ENCODE measurements around the gene CASP5.

CASP5 gene

DNA sequence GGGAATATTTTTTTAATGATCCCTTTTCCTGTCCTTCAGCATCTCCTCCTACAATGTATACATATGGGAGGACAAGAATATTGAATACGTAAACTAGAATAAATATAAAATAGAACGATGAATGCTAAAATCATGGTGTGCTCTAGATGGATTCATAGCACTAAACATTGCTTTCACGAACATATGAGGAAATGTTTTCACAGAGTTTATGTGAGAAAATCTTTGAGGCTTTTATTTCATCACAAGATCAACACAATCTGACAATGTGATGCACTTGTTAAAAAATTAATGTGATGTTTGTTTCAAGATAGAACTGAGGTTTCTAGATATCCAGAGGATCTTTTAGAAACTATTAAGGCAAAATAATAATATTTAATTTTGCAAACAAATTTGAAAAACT is 19.2 kb upstream of the CASP5 start (continued):
- TF ChIP-seq ZNF140 (tag by site-specific recombination; IDR thresholded peaks at IDR 0.05) (no peak), ZNF560 (tag by site-specific recombination; IDR thresholded peaks at IDR 0.05; ENCODE audit: borderline replicate concordance) (no peak)

DNA sequence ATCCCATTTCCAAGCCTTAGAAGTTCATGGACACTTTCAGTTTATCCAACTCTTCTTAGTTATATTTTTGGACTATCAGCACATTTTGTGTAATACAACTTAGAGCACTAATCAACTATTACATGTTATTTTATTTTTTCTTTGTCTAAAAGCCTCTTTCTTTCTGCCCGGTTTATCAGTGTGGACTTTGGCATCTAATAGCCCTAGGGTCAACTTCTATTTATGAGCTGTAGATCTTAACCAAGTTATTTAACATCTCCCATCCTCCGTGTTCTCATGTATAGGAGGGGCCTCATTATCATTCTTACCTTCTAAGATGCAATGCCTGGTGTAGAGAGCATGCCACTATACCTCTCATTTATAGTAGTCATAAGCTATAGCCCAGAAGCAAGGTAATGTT is 17.7 kb upstream of the CASP5 start:
- Histone ChIP-seq H3K4me1 (ENCODE audit: control insufficient read depth, insufficient read depth, low read length) (no peaks in the 10 kb centered on the region), H3K27ac (ENCODE audit: extremely low read depth, low read depth, low read length) (no peak overlapping the region), H3K9me3 (ENCODE audit: control insufficient read depth, insufficient read depth, low read depth, low read length) (no peaks in the 10 kb centered on the region), H3K4me3 (ENCODE audit: low read depth, low read length) (no peak overlapping the region), H3K36me3 (ENCODE audit: control insufficient read depth in 2 of 2, insufficient read depth in 1 of 2, low read length in 2 of 2) (no peaks in the 10 kb centered on the region)
- TF ChIP-seq TRIM28 (IDR thresholded peaks at IDR 0.05; ENCODE audit: borderline replicate concordance, low read length) (no peak), OVOL3 (tag by site-specific recombination; IDR thresholded peaks at IDR 0.05) (no peak), ZNF239 (tag by site-specific recombination; IDR thresholded peaks at IDR 0.05) (no peak), HOXD13 (CRISPR knock-in tag; IDR thresholded peaks at IDR 0.05; ENCODE audit: borderline replicate concordance) (no peak), KLF9 (tag by site-specific recombination; IDR thresholded peaks at IDR 0.05; ENCODE audit: low read depth) (no peak)
- TF ChIP-seq, protein P1, sequence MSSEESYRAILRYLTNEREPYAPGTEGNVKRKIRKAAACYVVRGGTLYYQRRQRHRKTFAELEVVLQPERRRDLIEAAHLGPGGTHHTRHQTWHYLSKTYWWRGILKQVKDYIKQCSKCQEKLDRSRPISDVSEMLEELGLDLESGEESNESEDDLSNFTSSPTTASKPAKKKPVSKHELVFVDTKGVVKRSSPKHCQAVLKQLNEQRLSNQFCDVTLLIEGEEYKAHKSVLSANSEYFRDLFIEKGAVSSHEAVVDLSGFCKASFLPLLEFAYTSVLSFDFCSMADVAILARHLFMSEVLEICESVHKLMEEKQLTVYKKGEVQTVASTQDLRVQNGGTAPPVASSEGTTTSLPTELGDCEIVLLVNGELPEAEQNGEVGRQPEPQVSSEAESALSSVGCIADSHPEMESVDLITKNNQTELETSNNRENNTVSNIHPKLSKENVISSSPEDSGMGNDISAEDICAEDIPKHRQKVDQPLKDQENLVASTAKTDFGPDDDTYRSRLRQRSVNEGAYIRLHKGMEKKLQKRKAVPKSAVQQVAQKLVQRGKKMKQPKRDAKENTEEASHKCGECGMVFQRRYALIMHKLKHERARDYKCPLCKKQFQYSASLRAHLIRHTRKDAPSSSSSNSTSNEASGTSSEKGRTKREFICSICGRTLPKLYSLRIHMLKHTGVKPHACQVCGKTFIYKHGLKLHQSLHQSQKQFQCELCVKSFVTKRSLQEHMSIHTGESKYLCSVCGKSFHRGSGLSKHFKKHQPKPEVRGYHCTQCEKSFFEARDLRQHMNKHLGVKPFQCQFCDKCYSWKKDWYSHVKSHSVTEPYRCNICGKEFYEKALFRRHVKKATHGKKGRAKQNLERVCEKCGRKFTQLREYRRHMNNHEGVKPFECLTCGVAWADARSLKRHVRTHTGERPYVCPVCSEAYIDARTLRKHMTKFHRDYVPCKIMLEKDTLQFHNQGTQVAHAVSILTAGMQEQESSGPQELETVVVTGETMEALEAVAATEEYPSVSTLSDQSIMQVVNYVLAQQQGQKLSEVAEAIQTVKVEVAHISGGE (tag by site-specific recombination; conservative IDR thresholded peaks at IDR 0.05; ENCODE audit: low read depth), result no peak
- TF ChIP-seq, protein P2, sequence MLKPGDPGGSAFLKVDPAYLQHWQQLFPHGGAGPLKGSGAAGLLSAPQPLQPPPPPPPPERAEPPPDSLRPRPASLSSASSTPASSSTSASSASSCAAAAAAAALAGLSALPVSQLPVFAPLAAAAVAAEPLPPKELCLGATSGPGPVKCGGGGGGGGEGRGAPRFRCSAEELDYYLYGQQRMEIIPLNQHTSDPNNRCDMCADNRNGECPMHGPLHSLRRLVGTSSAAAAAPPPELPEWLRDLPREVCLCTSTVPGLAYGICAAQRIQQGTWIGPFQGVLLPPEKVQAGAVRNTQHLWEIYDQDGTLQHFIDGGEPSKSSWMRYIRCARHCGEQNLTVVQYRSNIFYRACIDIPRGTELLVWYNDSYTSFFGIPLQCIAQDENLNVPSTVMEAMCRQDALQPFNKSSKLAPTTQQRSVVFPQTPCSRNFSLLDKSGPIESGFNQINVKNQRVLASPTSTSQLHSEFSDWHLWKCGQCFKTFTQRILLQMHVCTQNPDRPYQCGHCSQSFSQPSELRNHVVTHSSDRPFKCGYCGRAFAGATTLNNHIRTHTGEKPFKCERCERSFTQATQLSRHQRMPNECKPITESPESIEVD (tag by site-specific recombination; IDR thresholded peaks at IDR 0.05), result no peak
- TF ChIP-seq, protein P3, sequence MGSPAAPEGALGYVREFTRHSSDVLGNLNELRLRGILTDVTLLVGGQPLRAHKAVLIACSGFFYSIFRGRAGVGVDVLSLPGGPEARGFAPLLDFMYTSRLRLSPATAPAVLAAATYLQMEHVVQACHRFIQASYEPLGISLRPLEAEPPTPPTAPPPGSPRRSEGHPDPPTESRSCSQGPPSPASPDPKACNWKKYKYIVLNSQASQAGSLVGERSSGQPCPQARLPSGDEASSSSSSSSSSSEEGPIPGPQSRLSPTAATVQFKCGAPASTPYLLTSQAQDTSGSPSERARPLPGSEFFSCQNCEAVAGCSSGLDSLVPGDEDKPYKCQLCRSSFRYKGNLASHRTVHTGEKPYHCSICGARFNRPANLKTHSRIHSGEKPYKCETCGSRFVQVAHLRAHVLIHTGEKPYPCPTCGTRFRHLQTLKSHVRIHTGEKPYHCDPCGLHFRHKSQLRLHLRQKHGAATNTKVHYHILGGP (tag by site-specific recombination; IDR thresholded peaks at IDR 0.05), result no peak
- POLR2A ChIA-PET, result no interaction called here
- CTCF ChIA-PET, result no interaction called here

DNA sequence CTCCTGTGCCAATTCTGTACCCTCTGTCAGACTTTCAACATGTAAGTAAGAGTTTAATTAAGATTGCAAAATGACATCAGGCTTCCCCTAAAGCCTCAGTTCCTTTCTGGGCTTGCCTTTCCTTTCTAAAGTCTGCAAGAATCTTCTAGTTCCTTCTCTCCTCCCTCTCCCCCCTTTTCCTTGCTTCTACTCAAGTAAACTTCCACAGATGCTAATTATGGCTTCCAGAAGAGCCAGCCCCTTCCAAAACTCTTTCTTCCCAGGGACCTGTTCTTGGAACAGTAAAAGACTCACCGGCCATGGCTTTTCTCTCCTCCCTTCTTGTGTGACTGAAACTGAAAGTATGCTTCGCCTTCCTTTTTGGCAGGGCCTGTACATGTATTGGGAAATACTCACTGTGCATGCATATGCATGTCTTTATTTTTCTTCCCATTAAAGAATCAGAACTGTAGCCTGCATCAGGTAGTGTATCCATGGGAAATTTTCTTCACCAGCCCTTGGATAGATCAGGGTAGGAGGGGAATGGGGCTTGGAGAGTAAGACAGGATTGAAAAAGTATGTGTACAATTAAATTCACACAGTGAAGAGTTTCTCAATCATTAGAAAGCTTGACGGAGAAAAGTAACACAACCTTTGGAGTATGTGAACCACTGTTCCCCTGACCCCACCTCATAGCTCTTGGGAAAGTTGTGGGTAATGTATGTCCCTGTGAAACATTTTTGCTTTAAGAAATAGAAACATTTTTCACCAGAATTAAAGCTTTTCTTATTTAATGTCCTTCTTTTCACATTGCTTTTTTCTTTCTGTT is 12.0 kb upstream of the CASP5 start, which contains the start of gene CASP1:
Gene CASP1, minus strand, starts transcription at position 332 of the 808 bp plus-strand sequence. Its CDS starts 31 bp downstream, at position 301.
- ChIA-PET POLR2A (no interaction called here), CTCF (no interaction called here)
- Histone ChIP-seq H3K4me3 (ENCODE audit: low read depth, low read length) (no peak within 1 kb of the TSS), H3K27ac (ENCODE audit: extremely low read depth, low read depth, low read length) (no peak within 1 kb of the TSS), H3K4me1 (ENCODE audit: control insufficient read depth, insufficient read depth, low read length) (no peaks in the 10 kb centered on the region), H3K36me3 (ENCODE audit: control insufficient read depth in 2 of 2, insufficient read depth in 1 of 2, low read length in 2 of 2) (no peaks in the 10 kb centered on the region), H3K9me3 (ENCODE audit: control insufficient read depth, insufficient read depth, low read depth, low read length) (no peaks in the 10 kb centered on the region)
- TF ChIP-seq SP7 (tag by site-specific recombination; IDR thresholded peaks at IDR 0.05) (no peak), ZNF561 (tag by site-specific recombination; IDR thresholded peaks at IDR 0.05; ENCODE audit: borderline replicate concordance) (no peak), ZNF155 (tag by site-specific recombination; IDR thresholded peaks at IDR 0.05) (no peak), ZNF585B (tag by site-specific recombination; IDR thresholded peaks at IDR 0.05) (no peak), ZNF555 (tag by site-specific recombination; conservative IDR thresholded peaks at IDR 0.05) (no peak), ZNF324 (tag by site-specific recombination; IDR thresholded peaks at IDR 0.05) (no peak), ZNF629 (tag by site-specific recombination; IDR thresholded peaks at IDR 0.05) (no peak)
- TF ChIP-seq, protein P4, sequence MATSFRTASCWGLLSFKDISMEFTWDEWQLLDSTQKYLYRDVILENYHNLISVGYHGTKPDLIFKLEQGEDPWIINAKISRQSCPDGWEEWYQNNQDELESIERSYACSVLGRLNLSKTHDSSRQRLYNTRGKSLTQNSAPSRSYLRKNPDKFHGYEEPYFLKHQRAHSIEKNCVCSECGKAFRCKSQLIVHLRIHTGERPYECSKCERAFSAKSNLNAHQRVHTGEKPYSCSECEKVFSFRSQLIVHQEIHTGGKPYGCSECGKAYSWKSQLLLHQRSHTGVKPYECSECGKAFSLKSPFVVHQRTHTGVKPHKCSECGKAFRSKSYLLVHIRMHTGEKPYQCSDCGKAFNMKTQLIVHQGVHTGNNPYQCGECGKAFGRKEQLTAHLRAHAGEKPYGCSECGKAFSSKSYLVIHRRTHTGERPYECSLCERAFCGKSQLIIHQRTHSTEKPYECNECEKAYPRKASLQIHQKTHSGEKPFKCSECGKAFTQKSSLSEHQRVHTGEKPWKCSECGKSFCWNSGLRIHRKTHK (tag by site-specific recombination; IDR thresholded peaks at IDR 0.05), result no peak
- TF ChIP-seq, protein P5, sequence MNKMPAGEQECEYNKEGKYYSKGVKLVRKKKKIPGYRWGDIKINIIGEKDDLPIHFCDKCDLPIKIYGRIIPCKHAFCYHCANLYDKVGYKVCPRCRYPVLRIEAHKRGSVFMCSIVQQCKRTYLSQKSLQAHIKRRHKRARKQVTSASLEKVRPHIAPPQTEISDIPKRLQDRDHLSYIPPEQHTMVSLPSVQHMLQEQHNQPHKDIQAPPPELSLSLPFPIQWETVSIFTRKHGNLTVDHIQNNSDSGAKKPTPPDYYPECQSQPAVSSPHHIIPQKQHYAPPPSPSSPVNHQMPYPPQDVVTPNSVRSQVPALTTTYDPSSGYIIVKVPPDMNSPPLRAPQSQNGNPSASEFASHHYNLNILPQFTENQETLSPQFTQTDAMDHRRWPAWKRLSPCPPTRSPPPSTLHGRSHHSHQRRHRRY (tag by site-specific recombination; IDR thresholded peaks at IDR 0.05), result no peak
- TF ChIP-seq, protein P6, sequence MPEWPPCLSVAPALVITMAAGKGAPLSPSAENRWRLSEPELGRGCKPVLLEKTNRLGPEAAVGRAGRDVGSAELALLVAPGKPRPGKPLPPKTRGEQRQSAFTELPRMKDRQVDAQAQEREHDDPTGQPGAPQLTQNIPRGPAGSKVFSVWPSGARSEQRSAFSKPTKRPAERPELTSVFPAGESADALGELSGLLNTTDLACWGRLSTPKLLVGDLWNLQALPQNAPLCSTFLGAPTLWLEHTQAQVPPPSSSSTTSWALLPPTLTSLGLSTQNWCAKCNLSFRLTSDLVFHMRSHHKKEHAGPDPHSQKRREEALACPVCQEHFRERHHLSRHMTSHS (tag by site-specific recombination; IDR thresholded peaks at IDR 0.05), result no peak
